Endothelial cell of umbilical vein (primary cell): ENCODE measurements around the gene PSKH1.

Experiments used
- EZH2 ChIP-seq: IDR thresholded peaks from 2 replicates; pipeline ENCODE4 v1.6.1; 2012; ENCODE audit warnings: borderline replicate concordance, low read depth, mild to moderate bottlenecking, moderate library complexity, low read length, inconsistent platforms; ENCODE audit not compliant: severe bottlenecking
- MYC ChIP-seq: IDR thresholded peaks from one replicate; pipeline ENCODE4 v1.6.1; 2011; ENCODE audit warnings: mild to moderate bottlenecking, low read depth, low read length
- POLR2AphosphoS5 ChIP-seq: IDR thresholded peaks from 2 replicates; pipeline ENCODE4 v1.6.1; 2012; ENCODE audit warnings: low read depth, mild to moderate bottlenecking, control low read depth, low read length, moderate library complexity; ENCODE audit not compliant: insufficient read depth
- TF ChIP-seq, protein P1 (sequence below), 2 donors: IDR thresholded peaks; 1 replicate in 1 of 2; 2 replicates in 1 of 2; pipeline ENCODE4 v1.5.1; 2011; ENCODE audit warnings: low read length in 2 of 2, mild to moderate bottlenecking in 2 of 2, moderate library complexity in 2 of 2, control low read depth in 1 of 2, inconsistent platforms in 1 of 2, low read depth in 1 of 2; ENCODE audit not compliant: insufficient read depth in 1 of 2; ENCODE audit errors: extremely low read depth in 1 of 2

DNA sequence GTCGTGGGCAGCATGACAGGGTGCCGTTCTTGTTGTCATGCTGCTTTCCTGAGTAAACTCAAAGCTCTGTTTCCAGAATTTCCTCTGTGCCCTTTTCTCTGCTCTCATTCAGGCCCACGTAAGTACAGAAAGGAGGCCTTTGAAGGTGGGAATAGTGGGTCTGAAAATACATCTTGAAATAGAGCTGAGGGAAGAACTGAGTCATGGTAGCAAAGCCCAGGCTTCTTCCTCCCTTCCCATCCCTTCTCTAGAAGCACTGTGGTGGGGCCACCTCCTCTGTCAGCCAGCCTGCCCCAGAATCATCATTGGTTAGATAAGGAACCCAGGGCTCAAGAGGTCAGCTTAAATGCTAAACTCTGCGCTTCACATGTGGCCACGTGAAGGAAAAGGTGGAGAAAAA, 29.2 kb downstream of the PSKH1 start:
- TF ChIP-seq POLR2AphosphoS5 (no peak), MYC (no peak), EZH2 (no peak)
- TF ChIP-seq, protein P1, sequence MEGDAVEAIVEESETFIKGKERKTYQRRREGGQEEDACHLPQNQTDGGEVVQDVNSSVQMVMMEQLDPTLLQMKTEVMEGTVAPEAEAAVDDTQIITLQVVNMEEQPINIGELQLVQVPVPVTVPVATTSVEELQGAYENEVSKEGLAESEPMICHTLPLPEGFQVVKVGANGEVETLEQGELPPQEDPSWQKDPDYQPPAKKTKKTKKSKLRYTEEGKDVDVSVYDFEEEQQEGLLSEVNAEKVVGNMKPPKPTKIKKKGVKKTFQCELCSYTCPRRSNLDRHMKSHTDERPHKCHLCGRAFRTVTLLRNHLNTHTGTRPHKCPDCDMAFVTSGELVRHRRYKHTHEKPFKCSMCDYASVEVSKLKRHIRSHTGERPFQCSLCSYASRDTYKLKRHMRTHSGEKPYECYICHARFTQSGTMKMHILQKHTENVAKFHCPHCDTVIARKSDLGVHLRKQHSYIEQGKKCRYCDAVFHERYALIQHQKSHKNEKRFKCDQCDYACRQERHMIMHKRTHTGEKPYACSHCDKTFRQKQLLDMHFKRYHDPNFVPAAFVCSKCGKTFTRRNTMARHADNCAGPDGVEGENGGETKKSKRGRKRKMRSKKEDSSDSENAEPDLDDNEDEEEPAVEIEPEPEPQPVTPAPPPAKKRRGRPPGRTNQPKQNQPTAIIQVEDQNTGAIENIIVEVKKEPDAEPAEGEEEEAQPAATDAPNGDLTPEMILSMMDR (IDR thresholded peaks at IDR 0.05; ENCODE audit: extremely low read depth in 1 of 2, insufficient read depth in 1 of 2, low read depth in 1 of 2, low read length in 2 of 2): no peak
